HUES64 (cell line): ENCODE results near the gene PIWIL4.
"Not testable (repeated sequence)": the region's sequence is repeated elsewhere in the genome, so short reads cannot be mapped to it uniquely, and the experiment has no call there.

Source experiments
- H3K27ac ChIP-seq: 2 replicates; pipeline ENCODE4 v1.7.0; 2013; ENCODE audit warnings: low read depth, low read length, inconsistent platforms
- H3K27me3 ChIP-seq: 2 replicates; pipeline ENCODE4 v1.6.1; 2013; ENCODE audit warnings: mild to moderate bottlenecking, low read length; ENCODE audit not compliant: insufficient read depth
- H3K36me3 ChIP-seq: 2 replicates; pipeline ENCODE4 v1.6.1; 2013; ENCODE audit warnings: mild to moderate bottlenecking, low read length; ENCODE audit not compliant: insufficient read depth
- H3K4me1 ChIP-seq: 2 replicates; pipeline ENCODE4 v1.6.1; 2013; ENCODE audit warnings: mild to moderate bottlenecking, low read length, moderate library complexity; ENCODE audit not compliant: insufficient read depth
- H3K4me3 ChIP-seq: 2 replicates; pipeline ENCODE4 v1.5.1; 2013; ENCODE audit warnings: mild to moderate bottlenecking, low read length, moderate library complexity
- H3K9ac ChIP-seq: 2 replicates; pipeline ENCODE4 v1.6.1; 2013; ENCODE audit warnings: mild to moderate bottlenecking, low read depth, low read length
- H3K9me3 ChIP-seq: 2 replicates; pipeline ENCODE4 v1.6.1; 2013; ENCODE audit warnings: low read depth, low read length; ENCODE audit not compliant: insufficient read depth
- whole genome bisulfite sequencing: fragments of 150-250, 120-280 bp; methylation state at CpG from one replicate; pipeline ENCODE4 v1.1.7; 2013; ENCODE audit warnings: missing lambda C conversion rate; 5-methylcytosine and 5-hydroxymethylcytosine counted together

Gene PIWIL4

GRCh38 chr11:94613120-94613519 is 46.0 kb downstream of the PIWIL4 start:
- Histone ChIP-seq H3K4me3 (no peak overlapping the region), H3K9ac (no peak overlapping the region), H3K4me1 (no peaks in the 10 kb centered on the region), H3K27me3 (no peaks in the 10 kb centered on the region), H3K27ac (no peak overlapping the region), H3K36me3 (no peaks in the 10 kb centered on the region), H3K9me3 (peaks cover 45% of the 10 kb centered on the region)
- WGBS = 96% methylated on average over 1 of the region's 1 CpG

GRCh38 chr11:94623120-94623735 is 56.1 kb downstream of the PIWIL4 start:
- H3K4me1 ChIP-seq = no peaks in the 10 kb centered on the region
- no peak overlapping the region for H3K27ac ChIP-seq
- no peaks in the 10 kb centered on the region for H3K27me3 ChIP-seq
- H3K9ac ChIP-seq = no peak overlapping the region
- 0 out of 2 replicates have a peak, but pooled peaks cover 5% of the 10 kb centered on the region for H3K36me3 ChIP-seq
- H3K4me3 ChIP-seq = no peak overlapping the region
- H3K9me3 ChIP-seq = peaks cover 13% of the 10 kb centered on the region; the same call in 1 of the 2 replicates
- WGBS = 43% methylated on average over 6 of the region's 6 CpGs

- not testable (repeated sequence) for H3K4me3 ChIP-seq, H3K27ac ChIP-seq, H3K27me3 ChIP-seq, H3K9ac ChIP-seq, H3K4me1 ChIP-seq, H3K36me3 ChIP-seq
- 91% methylated on average over 3 of the region's 3 CpGs for WGBS
- peaks cover 13% of the 10 kb centered on the region; the same call in 1 of the 2 replicates for H3K9me3 ChIP-seq
Observed at GRCh38 chr11:94625422-94625821, 58.3 kb downstream of the PIWIL4 start.

- H3K36me3 ChIP-seq, H3K4me1 ChIP-seq, H3K27ac ChIP-seq, H3K9ac ChIP-seq, H3K27me3 ChIP-seq, H3K4me3 ChIP-seq: not testable (repeated sequence)
- H3K9me3 ChIP-seq = peaks cover 13% of the 10 kb centered on the region; the same call in 1 of the 2 replicates
- 96% methylated on average over 3 of the region's 3 CpGs for WGBS
Observed at GRCh38 chr11:94627003-94627560, 59.9 kb downstream of the PIWIL4 start.

GRCh38 chr11:94629741-94630140 is 62.6 kb downstream of the PIWIL4 start:
- H3K4me1 ChIP-seq = no peaks in the 10 kb centered on the region; the same call in 1 of the 2 replicates
- H3K9me3 ChIP-seq = peaks cover 13% of the 10 kb centered on the region; the same call in 1 of the 2 replicates
- no peak overlapping the region for H3K9ac ChIP-seq
- no peak overlapping the region for H3K4me3 ChIP-seq
- WGBS = 100% methylated on average over 1 of the region's 1 CpG
- no peak overlapping the region for H3K27ac ChIP-seq
- H3K27me3 ChIP-seq = no peaks in the 10 kb centered on the region
- H3K36me3 ChIP-seq = 0 out of 2 replicates have a peak, but pooled peaks cover 5% of the 10 kb centered on the region

- H3K27ac ChIP-seq = no peak overlapping the region
- 96% methylated on average over 3 of the region's 3 CpGs for WGBS
Observed at GRCh38 chr11:94630221-94630620, 63.1 kb downstream of the PIWIL4 start.

GRCh38 chr11:94632356-94632755 is 65.2 kb downstream of the PIWIL4 start:
- H3K9me3 ChIP-seq = peaks cover 3% of the 10 kb centered on the region; the same call in 1 of the 2 replicates
- H3K9ac ChIP-seq = no peak overlapping the region
- H3K4me1 ChIP-seq = no peaks in the 10 kb centered on the region; the same call in 1 of the 2 replicates
- H3K27ac ChIP-seq = no peak overlapping the region
- no peaks in the 10 kb centered on the region for H3K27me3 ChIP-seq
- WGBS = 94% methylated on average over 2 of the region's 2 CpGs
- H3K4me3 ChIP-seq = no peak overlapping the region
- 0 out of 2 replicates have a peak, but pooled peaks cover 4% of the 10 kb centered on the region for H3K36me3 ChIP-seq

More at GRCh38 chr11:94630221-94630620, 63.1 kb downstream of the PIWIL4 start:
- Histone ChIP-seq H3K36me3 (0 out of 2 replicates have a peak, but pooled peaks cover 5% of the 10 kb centered on the region), H3K4me1 (no peaks in the 10 kb centered on the region; the same call in 1 of the 2 replicates), H3K9me3 (peaks cover 13% of the 10 kb centered on the region; the same call in 1 of the 2 replicates), H3K9ac (no peak overlapping the region), H3K27me3 (no peaks in the 10 kb centered on the region), H3K4me3 (no peak overlapping the region)

GRCh38 chr11:94635072-94635471 is 67.9 kb downstream of the PIWIL4 start:
- H3K4me3 ChIP-seq = no peak overlapping the region
- 91% methylated on average over 2 of the region's 2 CpGs for WGBS

GRCh38 chr11:94636388-94636949 is 69.3 kb downstream of the PIWIL4 start:
- Histone ChIP-seq H3K4me3 (no peak overlapping the region), H3K4me1 (peaks cover 8% of the 10 kb centered on the region; the same call in 1 of the 2 replicates), H3K9ac (no peak overlapping the region), H3K27me3 (no peaks in the 10 kb centered on the region), H3K36me3 (no peaks in the 10 kb centered on the region), H3K27ac (no peak overlapping the region), H3K9me3 (no peaks in the 10 kb centered on the region)
- WGBS = 93% methylated on average over 2 of the region's 2 CpGs

More at GRCh38 chr11:94635072-94635471, 67.9 kb downstream of the PIWIL4 start:
- H3K36me3 ChIP-seq = no peaks in the 10 kb centered on the region
- no peak overlapping the region for H3K27ac ChIP-seq
- no peaks in the 10 kb centered on the region; the same call in 1 of the 2 replicates for H3K4me1 ChIP-seq
- no peaks in the 10 kb centered on the region for H3K27me3 ChIP-seq
- no peaks in the 10 kb centered on the region for H3K9me3 ChIP-seq
- H3K9ac ChIP-seq = no peak overlapping the region

GRCh38 chr11:94638301-94638901 is 71.2 kb downstream of the PIWIL4 start:
- Histone ChIP-seq H3K9ac (no peak overlapping the region), H3K4me3 (no peak overlapping the region), H3K27ac (no peak overlapping the region), H3K9me3 (no peaks in the 10 kb centered on the region), H3K36me3 (no peaks in the 10 kb centered on the region), H3K4me1 (peaks cover 8% of the 10 kb centered on the region; the same call in 1 of the 2 replicates), H3K27me3 (no peaks in the 10 kb centered on the region)
- 88% methylated on average over 4 of the region's 4 CpGs for WGBS

- no peaks in the 10 kb centered on the region for H3K36me3 ChIP-seq
- H3K4me3 ChIP-seq = no peak overlapping the region
- H3K9me3 ChIP-seq = no peaks in the 10 kb centered on the region
- H3K27ac ChIP-seq = no peak overlapping the region
- no peaks in the 10 kb centered on the region for H3K27me3 ChIP-seq
- H3K9ac ChIP-seq = no peak overlapping the region
- peaks cover 8% of the 10 kb centered on the region; the same call in 1 of the 2 replicates for H3K4me1 ChIP-seq
- WGBS = 92% methylated on average over 4 of the region's 4 CpGs
Observed at GRCh38 chr11:94638902-94639373, 71.8 kb downstream of the PIWIL4 start.
